Measurements from ENCODE around the gene AJM1.

AJM1 gene

DNA sequence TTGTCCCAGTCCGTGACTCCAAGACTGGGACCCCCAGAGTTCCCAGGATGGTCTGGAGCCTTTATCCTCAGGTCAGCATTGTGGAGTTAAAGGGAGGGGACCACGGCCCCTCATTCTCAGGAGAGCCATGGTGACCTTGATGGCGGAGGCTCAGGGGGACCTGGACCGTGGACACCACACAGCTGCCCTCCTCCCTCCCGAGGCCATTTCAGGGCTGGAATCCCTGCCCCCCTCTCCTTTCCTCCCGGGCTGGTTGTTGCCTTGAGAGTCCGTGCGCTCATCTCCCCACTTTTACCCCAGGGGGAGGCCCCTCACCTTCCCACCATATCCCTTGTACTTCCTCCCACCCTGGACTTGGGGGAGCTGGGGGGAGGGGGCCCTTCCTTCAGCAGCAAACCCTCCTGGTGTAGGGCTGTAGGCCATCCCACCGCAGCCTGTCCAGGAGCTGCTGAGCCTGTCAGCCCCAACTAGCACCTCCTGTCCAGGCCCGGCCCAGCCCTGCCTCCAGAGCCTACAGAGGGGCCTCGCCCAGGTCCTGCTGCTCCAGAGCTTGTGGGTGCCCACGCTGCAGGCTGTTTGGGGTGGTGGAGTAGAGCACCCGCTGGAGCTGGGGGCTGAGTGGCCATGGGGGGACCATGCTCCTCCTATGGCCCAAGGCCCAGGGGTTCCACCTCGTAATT lies 14.3 kb upstream of the AJM1 start:
- Histone ChIP-seq H3K9ac (no peak overlapping the region), H3K27me3 (ENCODE audit: insufficient read depth, low read depth) (no peaks in the 10 kb centered on the region), H3K4me1 (ENCODE audit: low read depth, poor library complexity, severe bottlenecking) (no peaks in the 10 kb centered on the region), H4K20me1 (ENCODE audit: insufficient read depth) (no peaks in the 10 kb centered on the region; the same call in 1 of the 2 replicates), H3K79me2 (ENCODE audit: insufficient read depth, low read depth) (no peaks in the 10 kb centered on the region), H3K27ac (no peak overlapping the region), H3K4me3 (IDR thresholded peaks at IDR 0.05; ENCODE audit: insufficient read depth, low read depth, low read length) (no peak overlapping the region), H3K36me3 (ENCODE audit: insufficient read depth) (no peaks in the 10 kb centered on the region), H2AFZ (ENCODE audit: low read depth) (no peak overlapping the region), H3K4me2 (no peak overlapping the region)
- TF ChIP-seq, protein P1, sequence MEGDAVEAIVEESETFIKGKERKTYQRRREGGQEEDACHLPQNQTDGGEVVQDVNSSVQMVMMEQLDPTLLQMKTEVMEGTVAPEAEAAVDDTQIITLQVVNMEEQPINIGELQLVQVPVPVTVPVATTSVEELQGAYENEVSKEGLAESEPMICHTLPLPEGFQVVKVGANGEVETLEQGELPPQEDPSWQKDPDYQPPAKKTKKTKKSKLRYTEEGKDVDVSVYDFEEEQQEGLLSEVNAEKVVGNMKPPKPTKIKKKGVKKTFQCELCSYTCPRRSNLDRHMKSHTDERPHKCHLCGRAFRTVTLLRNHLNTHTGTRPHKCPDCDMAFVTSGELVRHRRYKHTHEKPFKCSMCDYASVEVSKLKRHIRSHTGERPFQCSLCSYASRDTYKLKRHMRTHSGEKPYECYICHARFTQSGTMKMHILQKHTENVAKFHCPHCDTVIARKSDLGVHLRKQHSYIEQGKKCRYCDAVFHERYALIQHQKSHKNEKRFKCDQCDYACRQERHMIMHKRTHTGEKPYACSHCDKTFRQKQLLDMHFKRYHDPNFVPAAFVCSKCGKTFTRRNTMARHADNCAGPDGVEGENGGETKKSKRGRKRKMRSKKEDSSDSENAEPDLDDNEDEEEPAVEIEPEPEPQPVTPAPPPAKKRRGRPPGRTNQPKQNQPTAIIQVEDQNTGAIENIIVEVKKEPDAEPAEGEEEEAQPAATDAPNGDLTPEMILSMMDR (conservative IDR thresholded peaks at IDR 0.05; ENCODE audit: low read depth, low read length): no peak

DNA sequence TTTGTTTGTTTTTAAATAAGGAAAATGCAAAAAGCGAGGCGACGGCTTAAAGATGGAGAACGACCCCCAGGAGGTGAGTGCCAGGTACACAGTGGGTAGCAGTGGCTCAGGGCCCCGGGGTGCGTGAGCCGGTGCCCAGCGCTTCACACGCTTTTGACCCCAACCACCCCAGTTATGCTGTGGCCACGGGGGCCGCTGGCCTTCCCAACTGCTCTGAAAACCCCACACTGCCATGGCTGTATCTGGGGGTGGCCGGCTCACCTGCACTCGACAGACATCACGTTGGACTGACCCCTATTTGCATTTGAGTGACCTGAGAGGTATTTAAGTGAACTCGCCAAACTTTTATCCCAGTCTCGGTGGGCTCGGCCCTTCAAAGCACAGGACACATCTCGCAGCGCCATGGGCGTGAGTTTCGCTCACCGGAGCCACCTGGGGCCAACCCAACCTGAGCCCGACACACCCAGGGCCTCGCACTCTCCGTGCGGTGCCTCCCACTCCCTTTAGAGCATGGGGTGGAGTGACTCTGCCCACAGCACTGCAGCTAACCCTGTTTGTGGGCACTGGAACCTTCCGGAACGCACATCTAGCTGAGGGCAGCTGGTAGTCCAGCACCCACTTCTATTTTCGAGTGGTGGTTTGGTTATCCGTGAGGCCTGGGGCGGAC lies 13.7 kb upstream of the AJM1 start:
- Histone ChIP-seq H3K79me2 (ENCODE audit: insufficient read depth, low read depth) (no peaks in the 10 kb centered on the region), H3K4me2 (no peak overlapping the region), H3K9ac (no peak overlapping the region), H3K4me1 (ENCODE audit: low read depth, poor library complexity, severe bottlenecking) (no peaks in the 10 kb centered on the region), H3K27ac (no peak overlapping the region), H3K27me3 (ENCODE audit: insufficient read depth, low read depth) (no peaks in the 10 kb centered on the region), H3K4me3 (IDR thresholded peaks at IDR 0.05; ENCODE audit: insufficient read depth, low read depth, low read length) (no peak overlapping the region), H4K20me1 (ENCODE audit: insufficient read depth) (no peaks in the 10 kb centered on the region; the same call in 1 of the 2 replicates), H2AFZ (ENCODE audit: low read depth) (no peak overlapping the region), H3K36me3 (ENCODE audit: insufficient read depth) (no peaks in the 10 kb centered on the region)
- TF ChIP-seq, protein P1 (conservative IDR thresholded peaks at IDR 0.05; ENCODE audit: low read depth, low read length): no peak

DNA sequence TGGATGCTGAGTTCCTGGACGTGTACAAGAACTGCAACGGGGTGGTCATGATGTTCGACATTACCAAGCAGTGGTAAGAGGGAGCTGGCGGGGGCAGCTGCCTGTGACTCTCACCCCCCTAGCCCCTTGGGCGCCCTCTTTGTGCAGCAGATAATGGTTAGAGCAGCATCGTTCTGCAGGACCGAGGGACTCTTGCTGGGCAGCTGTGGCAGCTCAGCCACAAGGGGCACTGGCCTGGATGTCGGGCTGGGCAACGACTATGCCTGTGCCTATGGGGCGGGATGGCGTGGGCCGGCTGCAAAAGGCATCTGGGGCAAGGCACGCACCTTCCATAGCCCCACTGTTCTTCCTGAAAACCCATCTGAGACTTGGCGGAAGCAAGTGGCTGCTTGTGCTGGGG lies 12.9 kb upstream of the AJM1 start:
- no peak overlapping the region for H2AFZ ChIP-seq (ENCODE audit: low read depth)
- H3K36me3 ChIP-seq (ENCODE audit: insufficient read depth): no peaks in the 10 kb centered on the region
- no peaks in the 10 kb centered on the region for H3K4me1 ChIP-seq (ENCODE audit: low read depth, poor library complexity, severe bottlenecking)
- H3K4me2 ChIP-seq: no peak overlapping the region
- TF ChIP-seq, protein P1 (conservative IDR thresholded peaks at IDR 0.05; ENCODE audit: low read depth, low read length): no peak
- no peak overlapping the region for H3K4me3 ChIP-seq (IDR thresholded peaks at IDR 0.05; ENCODE audit: insufficient read depth, low read depth, low read length)
- H4K20me1 ChIP-seq (ENCODE audit: insufficient read depth): no peaks in the 10 kb centered on the region; the same call in 1 of the 2 replicates
- no peak overlapping the region for H3K27ac ChIP-seq
- H3K9ac ChIP-seq: no peak overlapping the region
- H3K27me3 ChIP-seq (ENCODE audit: insufficient read depth, low read depth): no peaks in the 10 kb centered on the region
- H3K79me2 ChIP-seq (ENCODE audit: insufficient read depth, low read depth): no peaks in the 10 kb centered on the region

- H3K79me2 ChIP-seq (ENCODE audit: insufficient read depth, low read depth): no peaks in the 10 kb centered on the region
- no peaks in the 10 kb centered on the region for H3K36me3 ChIP-seq (ENCODE audit: insufficient read depth)
- H4K20me1 ChIP-seq (ENCODE audit: insufficient read depth): no peaks in the 10 kb centered on the region
- H3K4me2 ChIP-seq: no peak overlapping the region
- no peak overlapping the region for H3K27ac ChIP-seq
- no peaks in the 10 kb centered on the region for H3K27me3 ChIP-seq (ENCODE audit: insufficient read depth, low read depth)
- H3K4me1 ChIP-seq (ENCODE audit: low read depth, poor library complexity, severe bottlenecking): no peaks in the 10 kb centered on the region
- no peak overlapping the region for H3K9ac ChIP-seq
- H3K4me3 ChIP-seq (IDR thresholded peaks at IDR 0.05; ENCODE audit: insufficient read depth, low read depth, low read length): no peak overlapping the region
- TF ChIP-seq, protein P1 (conservative IDR thresholded peaks at IDR 0.05; ENCODE audit: low read depth, low read length): no peak
- no peak overlapping the region for H2AFZ ChIP-seq (ENCODE audit: low read depth)
These were observed 12.0 kb upstream of the AJM1 start for GRCh38 chr9:136829981-136830885.

All from KMS-11 (cell line).